Measurements from ENCODE around the gene AIRE. TPM values are rescaled to one million over a fixed set of nuclear protein-coding genes. Genes with fewer than 3 reads are reported as not detected.

Gene AIRE
- not detected in 2 replicates for total RNA-seq (ENCODE audit: low replicate concordance)

DNA sequence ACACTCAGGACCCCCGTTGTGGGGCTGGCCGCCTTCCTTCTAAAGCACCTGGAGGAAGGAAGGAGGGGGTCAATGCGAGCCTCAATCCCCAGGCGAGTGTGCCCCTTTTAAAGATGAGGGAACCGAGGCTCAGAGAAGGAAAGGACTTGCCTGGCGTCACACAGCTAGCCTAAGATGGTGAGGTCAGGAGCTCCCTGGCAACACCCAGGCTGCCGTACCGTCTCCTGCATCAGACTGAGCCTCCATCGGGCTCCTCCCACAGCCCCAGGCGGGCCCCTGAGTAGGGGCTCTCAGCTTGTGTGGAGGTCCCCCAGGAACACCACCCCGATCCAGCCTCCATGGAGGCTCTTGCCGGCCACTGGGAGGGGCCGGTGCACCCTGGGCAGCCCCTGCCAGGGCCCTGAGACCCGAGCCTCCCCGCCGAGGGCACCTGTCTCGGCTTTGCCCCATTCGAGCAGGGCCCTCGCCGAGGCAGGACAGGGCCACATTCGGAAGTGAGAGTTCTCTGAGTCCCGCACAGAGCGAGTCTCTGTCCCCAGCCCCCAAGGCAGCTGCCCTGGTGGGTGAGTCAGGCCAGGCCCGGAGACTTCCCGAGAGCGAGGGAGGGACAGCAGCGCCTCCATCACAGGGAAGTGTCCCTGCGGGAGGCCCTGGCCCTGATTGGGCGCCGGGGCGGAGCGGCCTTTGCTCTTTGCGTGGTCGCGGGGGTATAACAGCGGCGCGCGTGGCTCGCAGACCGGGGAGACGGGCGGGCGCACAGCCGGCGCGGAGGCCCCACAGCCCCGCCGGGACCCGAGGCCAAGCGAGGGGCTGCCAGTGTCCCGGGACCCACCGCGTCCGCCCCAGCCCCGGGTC is at the start of gene AIRE:
Gene AIRE (plus strand): TSS at position 739 of the 855 bp plus-strand sequence. CDS start 131 bp downstream, outside the sequence.

DNA sequence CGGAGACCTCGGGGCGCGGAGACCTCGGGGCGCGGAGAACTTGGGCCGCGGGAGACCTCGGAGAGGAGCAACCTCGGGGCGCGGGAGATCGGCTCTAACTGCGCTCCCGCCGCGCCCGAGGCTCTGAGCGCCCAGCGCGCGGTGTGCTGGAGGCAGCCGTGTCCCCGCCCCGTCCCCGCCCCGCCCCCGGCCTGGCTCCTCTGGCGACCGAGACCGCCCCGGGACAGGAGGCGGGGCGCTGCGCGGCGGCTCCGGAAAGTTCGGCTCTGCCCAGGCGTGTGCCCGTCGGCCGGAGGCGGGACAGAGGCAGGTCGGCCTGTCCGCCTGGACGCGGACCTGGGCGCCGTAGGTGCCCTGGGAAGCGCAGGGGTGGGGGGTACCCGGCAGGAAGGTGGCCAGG is 44.8 kb upstream of the AIRE start, which contains the start of gene ICOSLG:
Gene ICOSLG (minus strand): TSS at position 102 of the 400 bp plus-strand sequence. CDS start 126 bp downstream, outside the sequence.

DNA sequence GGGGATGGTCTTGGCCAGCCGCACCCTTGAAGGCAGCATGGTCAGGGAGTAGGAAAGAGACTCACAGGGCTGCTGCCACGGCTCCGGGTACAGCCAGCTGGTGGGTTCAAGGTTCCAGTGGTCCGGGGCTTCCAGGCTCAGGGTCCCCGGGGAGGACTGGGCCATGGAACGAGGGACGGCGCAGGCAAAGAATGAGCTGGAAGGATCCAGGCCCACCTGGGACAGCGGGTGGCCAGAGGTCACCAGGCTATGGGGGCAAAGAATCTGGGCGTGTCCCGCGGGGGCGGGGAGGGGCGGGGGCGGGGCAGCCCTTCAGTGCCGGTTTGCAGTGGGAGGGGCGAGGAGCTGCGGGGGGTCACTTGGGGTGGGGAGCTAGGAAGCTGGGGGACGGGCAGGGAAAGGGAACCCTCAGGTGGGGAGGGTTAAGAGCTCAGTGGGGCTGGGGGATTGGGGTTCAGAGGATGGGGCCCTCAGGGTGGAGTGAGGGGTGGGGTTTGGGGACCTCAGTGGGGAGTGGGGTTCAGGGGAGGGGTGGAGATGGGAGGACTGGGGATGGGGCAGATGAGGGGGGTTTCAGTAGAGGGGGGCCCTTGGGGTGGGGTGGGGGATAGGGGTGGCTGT is 23.9 kb upstream of the AIRE start, which contains the start of gene DNMT3L:
Gene DNMT3L (minus strand): TSS at position 223 of the 621 bp plus-strand sequence. CDS start 638 bp downstream, outside the sequence.

DNA sequence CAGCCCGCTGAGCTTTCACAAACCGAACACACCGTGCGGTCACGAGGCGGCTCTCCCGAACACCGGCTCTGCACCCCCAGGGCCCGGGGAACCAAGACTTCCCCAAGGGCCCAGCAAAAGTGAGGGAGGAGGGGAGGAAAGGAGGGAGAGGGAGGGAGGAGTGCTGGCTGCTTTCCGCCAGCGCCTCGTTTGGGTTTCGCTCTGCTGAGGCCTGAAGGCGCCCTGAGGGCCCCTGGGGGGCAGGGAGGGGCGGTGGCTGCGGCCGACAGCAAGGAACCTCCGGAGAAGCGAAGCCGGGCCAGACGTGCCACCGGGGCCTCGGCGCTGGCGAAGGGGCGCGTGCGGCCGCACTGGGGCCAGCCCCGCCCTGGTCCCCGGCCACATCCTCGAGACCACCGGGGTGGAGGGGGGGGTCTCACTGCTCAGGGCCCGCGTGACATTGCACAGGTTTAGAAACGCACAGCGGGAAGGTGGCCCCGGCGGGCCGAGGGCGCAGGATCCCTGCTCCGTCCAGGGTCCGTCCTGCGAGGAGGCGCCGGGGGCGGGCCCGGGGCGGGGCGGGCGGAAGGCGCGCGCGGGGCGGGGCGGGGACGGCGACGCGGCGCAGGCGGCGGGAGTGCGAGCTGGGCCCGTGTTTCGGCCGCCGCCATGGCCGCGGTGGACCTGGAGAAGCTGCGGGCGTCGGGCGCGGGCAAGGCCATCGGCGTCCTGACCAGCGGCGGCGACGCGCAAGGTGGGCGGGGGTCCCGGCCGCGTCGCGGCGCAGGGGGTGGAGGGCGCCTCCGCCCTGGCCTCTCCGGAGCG is 14.0 kb downstream of the AIRE start, which contains the start of gene PFKL:
Gene PFKL (plus strand): TSS at position 596 of the 804 bp plus-strand sequence. CDS start 53 bp downstream, at position 649.

DNA sequence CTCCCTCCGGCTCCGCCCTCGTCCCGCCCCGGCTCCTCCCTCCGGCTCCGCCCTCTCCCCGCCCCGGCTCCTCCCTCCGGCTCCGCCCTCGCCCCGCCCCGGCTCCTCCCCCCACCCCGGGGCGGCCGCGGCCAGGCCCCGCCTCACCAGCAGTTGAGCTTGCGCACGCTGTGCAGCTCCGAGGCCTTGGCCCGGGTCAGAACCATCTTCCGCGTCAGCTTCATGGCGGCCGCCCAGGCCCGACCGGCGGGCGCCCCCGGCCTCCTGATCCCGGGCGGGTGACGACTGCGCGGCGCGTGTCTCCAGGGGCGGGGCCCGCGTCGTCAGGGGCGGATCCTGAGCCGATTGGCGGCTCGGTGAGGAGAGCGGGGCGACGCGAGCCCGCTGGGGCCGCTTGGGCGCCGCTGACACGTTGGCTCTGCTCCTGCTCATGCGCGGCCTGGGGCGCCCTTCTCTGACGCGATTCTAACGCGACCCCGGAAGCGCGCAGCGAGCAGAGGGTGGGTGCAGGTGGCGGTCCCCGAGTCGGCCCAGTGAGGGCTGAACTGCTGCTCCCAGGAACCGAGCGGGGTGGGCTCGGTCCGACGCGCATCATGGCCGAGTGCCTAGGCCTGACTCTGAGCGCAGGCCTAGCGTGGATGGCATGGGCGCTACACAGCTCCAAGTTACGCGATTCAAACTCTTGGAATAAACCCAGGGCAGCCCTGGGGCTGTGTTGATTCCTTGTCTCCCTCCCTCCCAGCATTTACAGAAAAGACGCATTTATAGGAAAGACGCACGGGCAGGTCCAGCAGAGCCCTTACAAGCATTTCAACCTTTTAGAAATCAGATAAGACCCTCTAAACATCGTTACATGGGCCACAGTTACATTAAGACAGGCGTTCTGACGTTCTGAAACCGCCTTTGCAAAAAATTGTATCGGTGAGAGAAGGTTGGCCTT is 53.6 kb downstream of the AIRE start, which contains the start of gene CFAP410:
Gene CFAP410 (minus strand): TSS at position 420 of the 940 bp plus-strand sequence. CDS start 196 bp downstream, at position 224.

Other genes starting within 250 kb of the AIRE start
- gene PWP2, start 178.5 kb upstream of the AIRE start, total RNA-seq (ENCODE audit: low replicate concordance): 2.6 and 15.7 TPM in 2 replicates
- 18.0 and 82.8 TPM in 2 replicates for gene GATD3, start 152.2 kb upstream of the AIRE start, total RNA-seq (ENCODE audit: low replicate concordance)
- under 0.01 and 0.12 TPM in 2 replicates for gene ICOSLG, start 44.9 kb upstream of the AIRE start, total RNA-seq (ENCODE audit: low replicate concordance)
- gene DNMT3L, start 24.0 kb upstream of the AIRE start, total RNA-seq (ENCODE audit: low replicate concordance): not detected in 2 replicates
- gene PFKL, start 14.2 kb downstream of the AIRE start, total RNA-seq (ENCODE audit: low replicate concordance): 224 and 530 TPM in 2 replicates
- gene CFAP410, start 53.5 kb downstream of the AIRE start, total RNA-seq (ENCODE audit: low replicate concordance): 10.1 and 14.4 TPM in 2 replicates
- under 0.01 TPM in 1 of 2 replicates, not detected in the other for gene TRPM2, start 67.7 kb downstream of the AIRE start, total RNA-seq (ENCODE audit: low replicate concordance)
- 0.12 and 0.38 TPM in 2 replicates for gene LRRC3, start 169.6 kb downstream of the AIRE start, total RNA-seq (ENCODE audit: low replicate concordance)